Smooth muscle cell (in vitro differentiated cells): Measurements from ENCODE around the gene FARS2. TPM values are rescaled to one million over a fixed set of nuclear protein-coding genes. Genes with fewer than 3 reads are reported as not detected.

Experiments used
- DNase-seq: peaks from one replicate; lab custom pipeline; 2025; ENCODE audit not compliant: unreplicated experiment; lab: John Stamatoyannopoulos, UW
- H2AFZ ChIP-seq: fragments of 200-600 bp; sonication (generic); 2 replicates; pipeline ENCODE4 v1.6.0; 2016; ENCODE audit warnings: antibody characterized with exemption, low read depth, mild to moderate bottlenecking
- H3F3A ChIP-seq: fragments of 200-600 bp; sonication (generic); 2 replicates; pipeline ENCODE4 v1.6.0; 2017; ENCODE audit warnings: antibody characterized with exemption, low read depth
- H3K27ac ChIP-seq: fragments of 200-600 bp; sonication (generic); 2 replicates; pipeline ENCODE4 v1.5.1; 2016; ENCODE audit warnings: low read depth, mild to moderate bottlenecking
- H3K27me3 ChIP-seq: fragments of 200-600 bp; sonication (generic); 2 replicates; pipeline ENCODE4 v1.6.1; 2016; ENCODE audit warnings: low read depth, mild to moderate bottlenecking
- H3K36me3 ChIP-seq: fragments of 200-600 bp; sonication (generic); 2 replicates; pipeline ENCODE4 v1.5.1; 2016; ENCODE audit warnings: low read depth
- H3K4me1 ChIP-seq: fragments of 200-600 bp; sonication (generic); 2 replicates; pipeline ENCODE4 v1.5.1; 2016; ENCODE audit warnings: low read depth
- H3K4me2 ChIP-seq: fragments of 200-600 bp; sonication (generic); 2 replicates; pipeline ENCODE4 v1.6.0; 2016; ENCODE audit warnings: mild to moderate bottlenecking
- H3K4me3 ChIP-seq: fragments of 200-600 bp; sonication (generic); 2 replicates; pipeline ENCODE4 v1.5.1; 2016; ENCODE audit warnings: mild to moderate bottlenecking
- H3K79me2 ChIP-seq: fragments of 200-600 bp; sonication (generic); 2 replicates; pipeline ENCODE4 v1.6.0; 2016; ENCODE audit warnings: low read depth, mild to moderate bottlenecking
- H3K9ac ChIP-seq: fragments of 200-600 bp; sonication (generic); 2 replicates; pipeline ENCODE4 v1.6.0; 2016; ENCODE audit warnings: low read depth
- H3K9me3 ChIP-seq: fragments of 200-600 bp; sonication (generic); replicated peaks from 2 replicates; pipeline ENCODE4 v1.5.1; 2016; ENCODE audit warnings: low read depth
- H4K20me1 ChIP-seq: fragments of 200-600 bp; sonication (generic); 2 replicates; pipeline ENCODE4 v1.6.0; 2016; ENCODE audit warnings: low read depth
- WGBS: methylation state at CpG from one replicate; pipeline ENCODE4 v1.1.7; 2016; ENCODE audit warnings: low lambda C conversion rate; 5-methylcytosine and 5-hydroxymethylcytosine counted together
- polyA plus RNA-seq: library from polyadenylated mRNA; unstranded; fragments of >200 nt; fragmentation: Nextera tagmentation; extraction: Ambion mirVana; gene quantifications from 2 replicates; pipeline ENCODE4 v1.2.1, GENCODE V29; 2016
- total RNA-seq: library from RNA; depleted of rRNA; stranded (reverse); fragments of >200 nt; gene quantifications from 2 replicates; pipeline ENCODE4 v1.2.3, GENCODE V29; 2014
- TF ChIP-seq, protein P1 (sequence below): fragments of 200-600 bp; sonication (generic); IDR thresholded peaks from 2 replicates; pipeline ENCODE4 v1.5.1; 2017; ENCODE audit warnings: borderline replicate concordance, mild to moderate bottlenecking, antibody characterized with exemption; ENCODE audit not compliant: insufficient read depth, poor library complexity, severe bottlenecking

The FARS2 gene
- total and polyA plus RNA-seq, 2 experiments from 2014 or later = 9.6 to 13.2 TPM

DNA sequence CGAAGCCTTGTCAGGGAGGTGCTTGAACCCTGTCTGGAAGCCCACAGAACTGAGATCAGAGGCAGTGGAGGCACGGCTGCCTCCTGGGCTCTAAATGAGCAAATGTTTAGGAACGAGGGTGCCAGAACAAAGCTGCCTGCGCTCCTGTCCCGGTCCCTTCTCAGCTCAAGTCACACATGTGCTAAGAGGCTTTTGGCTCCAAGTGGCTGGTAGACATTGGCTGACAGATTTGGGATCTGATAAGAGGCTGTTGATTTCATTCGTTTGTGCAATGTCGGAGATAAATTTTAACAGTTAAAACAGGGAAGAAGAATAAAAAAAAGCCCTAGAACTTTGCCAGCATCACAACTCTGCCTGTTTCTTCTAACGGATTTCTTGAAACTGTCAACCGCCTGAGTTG lies 553.6 kb downstream of the FARS2 start:
- Histone ChIP-seq H3K27me3 (no peaks in the 10 kb centered on the region), H3K9ac (no peak overlapping the region), H2AFZ (no peak overlapping the region), H3K27ac (no peak overlapping the region), H3K36me3 (no peaks in the 10 kb centered on the region), H3K4me1 (no peaks in the 10 kb centered on the region), H3K79me2 (no peaks in the 10 kb centered on the region), H3K9me3 (no peaks in the 10 kb centered on the region), H3K4me2 (no peak overlapping the region), H3F3A (no peaks in the 10 kb centered on the region), H3K4me3 (no peak overlapping the region), H4K20me1 (no peaks in the 10 kb centered on the region)
- no peak for DNase-seq
- TF ChIP-seq, protein P1, sequence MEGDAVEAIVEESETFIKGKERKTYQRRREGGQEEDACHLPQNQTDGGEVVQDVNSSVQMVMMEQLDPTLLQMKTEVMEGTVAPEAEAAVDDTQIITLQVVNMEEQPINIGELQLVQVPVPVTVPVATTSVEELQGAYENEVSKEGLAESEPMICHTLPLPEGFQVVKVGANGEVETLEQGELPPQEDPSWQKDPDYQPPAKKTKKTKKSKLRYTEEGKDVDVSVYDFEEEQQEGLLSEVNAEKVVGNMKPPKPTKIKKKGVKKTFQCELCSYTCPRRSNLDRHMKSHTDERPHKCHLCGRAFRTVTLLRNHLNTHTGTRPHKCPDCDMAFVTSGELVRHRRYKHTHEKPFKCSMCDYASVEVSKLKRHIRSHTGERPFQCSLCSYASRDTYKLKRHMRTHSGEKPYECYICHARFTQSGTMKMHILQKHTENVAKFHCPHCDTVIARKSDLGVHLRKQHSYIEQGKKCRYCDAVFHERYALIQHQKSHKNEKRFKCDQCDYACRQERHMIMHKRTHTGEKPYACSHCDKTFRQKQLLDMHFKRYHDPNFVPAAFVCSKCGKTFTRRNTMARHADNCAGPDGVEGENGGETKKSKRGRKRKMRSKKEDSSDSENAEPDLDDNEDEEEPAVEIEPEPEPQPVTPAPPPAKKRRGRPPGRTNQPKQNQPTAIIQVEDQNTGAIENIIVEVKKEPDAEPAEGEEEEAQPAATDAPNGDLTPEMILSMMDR = no peak
- WGBS = 91% methylated on average over 9 of the region's 9 CpGs

DNA sequence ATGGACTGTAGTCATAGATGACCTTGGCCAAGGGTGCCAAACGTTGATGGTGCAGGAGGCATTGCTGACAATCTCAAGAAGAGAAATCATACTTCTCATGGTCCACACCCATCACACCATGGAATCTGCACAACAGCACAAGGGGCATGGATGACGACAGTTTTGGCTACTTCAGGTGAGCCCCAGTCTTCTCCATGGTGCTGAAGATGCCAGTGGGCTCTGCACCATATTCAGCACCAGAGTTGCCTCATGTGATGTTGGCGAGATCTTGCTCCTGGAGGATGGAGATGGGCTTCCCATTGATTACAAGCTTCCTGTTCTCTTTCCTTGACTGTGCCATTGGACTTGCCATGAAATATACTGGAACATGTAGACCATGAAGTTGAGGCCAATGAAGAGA lies 556.6 kb downstream of the FARS2 start:
- Histone ChIP-seq H3K36me3 (no peaks in the 10 kb centered on the region), H3K27ac (no peak overlapping the region), H3K27me3 (no peaks in the 10 kb centered on the region), H4K20me1 (no peaks in the 10 kb centered on the region), H3K79me2 (no peaks in the 10 kb centered on the region), H2AFZ (no peak overlapping the region), H3K4me2 (no peak overlapping the region), H3K9ac (no peak overlapping the region), H3K4me1 (no peaks in the 10 kb centered on the region), H3F3A (no peaks in the 10 kb centered on the region), H3K9me3 (no peaks in the 10 kb centered on the region), H3K4me3 (no peak overlapping the region)
- WGBS = 66% methylated on average over 3 of the region's 3 CpGs
- no peak for DNase-seq
- TF ChIP-seq, protein P1 = no peak

DNA sequence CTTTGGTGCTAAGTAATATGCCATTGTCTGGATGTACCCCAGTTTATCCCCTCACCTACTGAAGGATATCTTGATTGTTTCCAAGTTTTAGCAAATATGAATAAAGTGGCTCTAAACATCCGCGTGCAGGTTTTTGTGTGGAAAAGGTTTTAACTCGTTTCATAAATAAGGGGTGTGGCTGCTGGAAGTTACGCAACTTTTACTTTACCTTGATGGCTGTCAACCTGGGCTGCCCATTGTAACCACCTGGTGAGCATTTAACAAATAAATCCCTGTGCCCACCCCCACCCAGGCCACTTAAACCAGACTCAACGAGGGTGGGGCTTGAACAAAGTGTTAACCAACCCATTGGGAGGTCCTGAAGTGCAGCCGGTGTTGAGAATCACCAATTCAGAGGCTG lies 557.6 kb downstream of the FARS2 start:
- Histone ChIP-seq H3K36me3 (no peaks in the 10 kb centered on the region), H3K79me2 (no peaks in the 10 kb centered on the region), H3K4me1 (no peaks in the 10 kb centered on the region), H2AFZ (no peak overlapping the region), H3K9ac (no peak overlapping the region), H3F3A (no peaks in the 10 kb centered on the region), H4K20me1 (no peaks in the 10 kb centered on the region), H3K27me3 (no peaks in the 10 kb centered on the region), H3K27ac (no peak overlapping the region), H3K9me3 (no peaks in the 10 kb centered on the region), H3K4me3 (no peak overlapping the region), H3K4me2 (no peak overlapping the region)
- no peak for DNase-seq
- TF ChIP-seq, protein P1 = no peak
- 86% methylated on average over 6 of the region's 6 CpGs for WGBS

Other genes with a start within 250 kb of the FARS2 start
- gene PPP1R3G, start 176.2 kb upstream of the FARS2 start, total RNA-seq = 0.63 and 1.4 TPM in 2 replicates
- gene PPP1R3G, start 176.2 kb upstream of the FARS2 start, polyA plus RNA-seq = 1.4 and 1.8 TPM in 2 replicates
- gene LYRM4, start 563 bp upstream of the FARS2 start, total RNA-seq = 16.1 and 27.1 TPM in 2 replicates
- 25.0 and 26.1 TPM in 2 replicates for gene LYRM4, start 563 bp upstream of the FARS2 start, polyA plus RNA-seq